NT2/D1 (cell line): ENCODE measurements around the gene HDHD3.

Experiments
- SUZ12 ChIP-seq: IDR thresholded peaks from 2 replicates; pipeline ENCODE4 v1.6.1; 2011; ENCODE audit not compliant: insufficient read length, insufficient read depth; ENCODE audit errors: extremely low read depth
- YY1 ChIP-seq: IDR thresholded peaks from 2 replicates; pipeline ENCODE4 v1.6.1; 2011; ENCODE audit not compliant: insufficient read length, insufficient read depth
- ZNF274 ChIP-seq: IDR thresholded peaks from 2 replicates; pipeline ENCODE4 v1.6.1; 2011; ENCODE audit warnings: mild to moderate bottlenecking, low read depth, low read length

- no peak for TF ChIP-seq SUZ12
- no peak for TF ChIP-seq ZNF274
- no peak for TF ChIP-seq YY1
Measured at GRCh38 chr9:113369855-113370140, 7.0 kb downstream of the HDHD3 start.
